ENCODE measurements around the gene LRP1-AS.

Gene LRP1-AS

DNA sequence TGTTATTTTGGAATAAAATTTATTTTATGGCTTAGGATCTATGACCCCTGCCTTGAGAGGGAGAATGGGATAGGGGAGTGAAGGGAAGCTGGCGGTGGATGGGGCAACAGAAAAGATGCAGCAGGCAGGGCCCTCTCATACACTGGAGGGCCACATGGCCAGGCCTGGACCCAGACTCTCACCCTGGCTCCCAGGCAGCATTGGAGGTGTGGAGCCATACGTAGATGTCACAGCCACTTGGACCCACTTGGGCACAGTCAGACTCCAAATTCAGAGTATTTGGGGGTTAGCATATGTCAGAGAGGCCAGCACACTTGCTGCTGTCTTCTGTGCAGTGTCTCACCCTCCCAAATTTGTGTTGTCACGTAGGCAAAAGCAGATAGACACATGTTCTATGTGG, 52.0 kb downstream of the LRP1-AS start:
- no peak for FAIRE-seq
